ENCODE data around the gene TTC23L. TPM values are rescaled to one million over a fixed set of nuclear protein-coding genes. Genes with fewer than 3 reads are reported as not detected.
A peak's percentile ranks its signal among the peaks of the same experiment; 100 is the strongest.

Gene TTC23L
- total and polyA plus RNA-seq, 2 of the 8 experiments (the other 6 are each of a cell fraction or from before 2014, with no cell fraction given), result 1.1 to 2.4 TPM

DNA sequence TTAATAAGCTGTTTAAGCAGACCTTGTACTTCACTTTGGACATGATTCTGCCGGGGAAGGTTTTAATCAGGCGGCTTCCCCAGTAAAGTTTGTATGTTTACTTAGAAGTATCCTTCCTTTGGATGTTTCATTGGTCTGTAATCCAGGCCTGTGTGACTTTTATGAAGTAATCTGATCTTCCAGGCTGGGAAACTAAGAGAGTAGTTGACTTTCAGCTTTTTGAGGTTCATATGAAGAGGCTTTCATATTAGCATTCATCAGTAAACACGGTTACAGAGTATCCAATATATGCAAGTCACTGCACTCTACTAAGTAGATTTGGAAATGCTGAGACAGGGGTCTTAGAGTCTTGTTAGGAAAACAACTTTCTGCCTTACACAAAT, 91.5 kb downstream of the TTC23L start:
- H3K4me1 ChIP-seq (replicated peaks in 1 of 4; ENCODE audit: control insufficient read depth in 3 of 4, insufficient read depth in 4 of 4, low read length in 3 of 4), result no peaks in the 10 kb centered on the region; a peak in 1 of 7 replicates
- H3K79me1 ChIP-seq (ENCODE audit: low read depth, low read length), result peaks cover 3% of the 10 kb centered on the region
- ChIA-PET POLR2A (ENCODE audit: partially characterized antibody) (interaction anchor here (0.9 to 3.8 kb wide), 8 partner anchors 10 to 455 kb away, joined by 3 to 51 read pairs (median 4); partner anchors contain the start of genes BRIX1 and RAD1), CTCF (ENCODE audit: partially characterized antibody) (no interaction called here)
- FAIRE-seq (no peak), DNase-seq (ENCODE audit: low read depth in 1 of 2, low spot score in 2 of 2) (no peak)
- peaks cover 4 to 24% (median 12%) of the 10 kb centered on the region in 4 experiments; a peak in 6 of 8 replicates for H3K36me3 ChIP-seq (ENCODE audit: control insufficient read depth in 2 of 4, insufficient read depth in 4 of 4, low read length in 3 of 4)
- peaks cover 6 to 42% of the 10 kb centered on the region in 2 experiments; a peak in 3 of 4 replicates for H3K79me2 ChIP-seq (ENCODE audit: control insufficient read depth in 1 of 2, insufficient read depth in 2 of 2, low read length in 2 of 2)
- H2BK5ac ChIP-seq (ENCODE audit: low read depth, low read length), result no peak overlapping the region
- no peak overlapping the region for H3K56ac ChIP-seq (replicated peaks; ENCODE audit: insufficient read length, low read depth, low read length)
- H2BK12ac ChIP-seq (ENCODE audit: low read depth, low read length), result no peak overlapping the region
- no peak for TF ChIP-seq RBBP5 (IDR thresholded peaks at IDR 0.05; ENCODE audit: borderline replicate concordance, low read depth, low read length)
- no peak for TF ChIP-seq TCF12 (IDR thresholded peaks at IDR 0.05; ENCODE audit: low read depth, low read length)
- no peak for TF ChIP-seq SP1 (IDR thresholded peaks at IDR 0.05; ENCODE audit: low read depth, low read length)
- TF ChIP-seq TBP (IDR thresholded peaks at IDR 0.05; ENCODE audit: low read depth, low read length), result no peak
- TF ChIP-seq SIX5 (IDR thresholded peaks at IDR 0.05; ENCODE audit: low read depth, low read length), result no peak
- no peak for TF ChIP-seq HDAC2 (IDR thresholded peaks at IDR 0.05; ENCODE audit: borderline replicate concordance in 1 of 2, low read depth in 2 of 2, low read length in 2 of 2)
- no peak for TF ChIP-seq CTBP2 (IDR thresholded peaks at IDR 0.05; ENCODE audit: borderline replicate concordance, insufficient read depth, insufficient read length, low read length)
- TF ChIP-seq KDM5A (IDR thresholded peaks at IDR 0.05; ENCODE audit: low read length), result no peak
- TF ChIP-seq EP300 (IDR thresholded peaks at IDR 0.05; ENCODE audit: borderline replicate concordance in 1 of 2, low read depth in 2 of 2, low read length in 2 of 2), result no peak
- no peak for TF ChIP-seq PHF8 (conservative IDR thresholded peaks at IDR 0.05; ENCODE audit: low read depth, low read length)
- TF ChIP-seq, protein P1, sequence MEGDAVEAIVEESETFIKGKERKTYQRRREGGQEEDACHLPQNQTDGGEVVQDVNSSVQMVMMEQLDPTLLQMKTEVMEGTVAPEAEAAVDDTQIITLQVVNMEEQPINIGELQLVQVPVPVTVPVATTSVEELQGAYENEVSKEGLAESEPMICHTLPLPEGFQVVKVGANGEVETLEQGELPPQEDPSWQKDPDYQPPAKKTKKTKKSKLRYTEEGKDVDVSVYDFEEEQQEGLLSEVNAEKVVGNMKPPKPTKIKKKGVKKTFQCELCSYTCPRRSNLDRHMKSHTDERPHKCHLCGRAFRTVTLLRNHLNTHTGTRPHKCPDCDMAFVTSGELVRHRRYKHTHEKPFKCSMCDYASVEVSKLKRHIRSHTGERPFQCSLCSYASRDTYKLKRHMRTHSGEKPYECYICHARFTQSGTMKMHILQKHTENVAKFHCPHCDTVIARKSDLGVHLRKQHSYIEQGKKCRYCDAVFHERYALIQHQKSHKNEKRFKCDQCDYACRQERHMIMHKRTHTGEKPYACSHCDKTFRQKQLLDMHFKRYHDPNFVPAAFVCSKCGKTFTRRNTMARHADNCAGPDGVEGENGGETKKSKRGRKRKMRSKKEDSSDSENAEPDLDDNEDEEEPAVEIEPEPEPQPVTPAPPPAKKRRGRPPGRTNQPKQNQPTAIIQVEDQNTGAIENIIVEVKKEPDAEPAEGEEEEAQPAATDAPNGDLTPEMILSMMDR (IDR thresholded peaks at IDR 0.05; ENCODE audit: control extremely low read depth in 1 of 3, insufficient read depth in 1 of 3, low read depth in 1 of 3, low read length in 3 of 3), result no peak
- H3K4me2 ChIP-seq (ENCODE audit: insufficient read depth in 1 of 2, low read depth in 2 of 2, low read length in 2 of 2), result peak overlapping the region; percentile 62 to 72
- H3K27me3 ChIP-seq (replicated peaks in 1 of 4; ENCODE audit: control insufficient read depth in 3 of 4, extremely low read depth in 1 of 4, insufficient read depth in 3 of 4, low read length in 3 of 4), result no peaks in the 10 kb centered on the region
- peak overlapping the region; percentile 50 to 96 (median 93) for H3K4me3 ChIP-seq (ENCODE audit: extremely low read depth in 1 of 4, insufficient read depth in 2 of 4, low read depth in 3 of 4, low read length in 4 of 4)
- no peak overlapping the region for H3K14ac ChIP-seq (ENCODE audit: insufficient read length)
- no peak overlapping the region for H3K27ac ChIP-seq (ENCODE audit: low read depth, low read length)
- H3K9me3 ChIP-seq (ENCODE audit: insufficient read depth in 2 of 2, low read depth in 1 of 2, low read length in 1 of 2), result no peaks in the 10 kb centered on the region
- WGBS, 2 experiments (ENCODE audit: extremely low coverage in 1 of 2, insufficient coverage in 1 of 2, insufficient read length in 1 of 2, insufficient replicate concordance in 2 of 2, low coverage in 1 of 2, low lambda C conversion rate in 2 of 2, missing lambda C conversion rate in 1 of 2), result 14% methylated on average over 3 of the region's 3 CpGs; no CpG with 5 or more reads in 1 of the 2 experiments
- H3K9ac ChIP-seq (replicated peaks in 1 of 4; ENCODE audit: extremely low read depth in 1 of 4, low read depth in 3 of 4, low read length in 3 of 4), result peak overlapping the region in 3 of 4 experiments; percentile 28 to 77 (median 76); a peak in 5 of 7 replicates
- no peak overlapping the region for H4K91ac ChIP-seq (replicated peaks; ENCODE audit: insufficient read length, low read length)
- H3K23me2 ChIP-seq (ENCODE audit: low read depth, low read length), result no peaks in the 10 kb centered on the region
- H2AFZ ChIP-seq (ENCODE audit: low read length), result no peak overlapping the region
- no peak overlapping the region for H2BK120ac ChIP-seq (replicated peaks; ENCODE audit: low read depth, low read length)
- no peak overlapping the region for H3K23ac ChIP-seq (ENCODE audit: insufficient read length)
- no peak overlapping the region for H2BK15ac ChIP-seq (ENCODE audit: low read length)
- peaks cover 0 to 2% of the 10 kb centered on the region in 2 experiments for H4K20me1 ChIP-seq (replicated peaks in 1 of 2; ENCODE audit: control insufficient read depth in 1 of 2, insufficient read depth in 2 of 2, low read length in 2 of 2)
- H2BK20ac ChIP-seq (ENCODE audit: low read length), result no peak overlapping the region
- no peak overlapping the region for H2AK5ac ChIP-seq (ENCODE audit: low read depth, low read length)
- no peak overlapping the region for H4K8ac ChIP-seq (ENCODE audit: extremely low read depth, insufficient read depth, low read length)
- no peak overlapping the region for H3K4ac ChIP-seq (replicated peaks; ENCODE audit: insufficient read length, low read depth, low read length)
- H3K18ac ChIP-seq (ENCODE audit: extremely low read depth, low read length), result no peak overlapping the region
- no peak overlapping the region for H4K5ac ChIP-seq (ENCODE audit: insufficient read length, low read depth, low read length)

All from H1 (cell line).